WTC11 (cell line): ENCODE data around the gene PABPN1L. TPM values are rescaled to one million over a fixed set of nuclear protein-coding genes. Genes with fewer than 3 reads are reported as not detected.

Experiments
- ATAC-seq: fragments of 200-7000 bp; cut with Tn5 transposase; 2 replicates; pipeline ENCODE4 v1.10.0; 2021; ENCODE audit warnings: mild to moderate bottlenecking, moderate library complexity
- CTCF ChIA-PET: fragments of 300-600 bp; sonication (Branson Sonifier 250); formaldehyde crosslinking; loops from one replicate; lab custom pipeline; 2021; ENCODE audit warnings: antibody characterized with exemption; lab: Charles Lee
- POLR2A ChIA-PET: fragments of 350-600 bp; sonication (Branson Sonifier 250); formaldehyde crosslinking; loops from one replicate; lab custom pipeline; 2021; ENCODE audit warnings: antibody characterized with exemption; lab: Charles Lee
- DNase-seq: peaks from one replicate; pipeline ENCODE4 v3.0.0; 2021; ENCODE audit warnings: low spot score
- H3K27ac Mint-ChIP-seq: 2 replicates; pipeline ENCODE4 v1.8.0; 2021; ENCODE audit warnings: mixed read lengths
- H3K27me3 Mint-ChIP-seq: 2 replicates; pipeline ENCODE4 v1.8.0; 2021; ENCODE audit warnings: low read depth, mild to moderate bottlenecking, moderate library complexity, mixed read lengths
- H3K36me3 Mint-ChIP-seq: 2 replicates; pipeline ENCODE4 v1.8.0; 2021; ENCODE audit warnings: mixed read lengths
- H3K4me1 Mint-ChIP-seq: 2 replicates; pipeline ENCODE4 v1.8.0; 2022; ENCODE audit warnings: mixed read lengths
- H3K4me3 Mint-ChIP-seq: 2 replicates; pipeline ENCODE4 v1.8.0; 2021; ENCODE audit warnings: mild to moderate bottlenecking, moderate library complexity, mixed read lengths
- H3K9me3 Mint-ChIP-seq: 2 replicates; pipeline ENCODE4 v1.8.0; 2021; ENCODE audit warnings: mixed read lengths
- ETV6 ChIP-seq: sonication (generic); formaldehyde crosslinking; IDR thresholded peaks from 2 replicates; pipeline ENCODE4 v1.8.1; 2022; ENCODE audit warnings: mild to moderate bottlenecking, missing genetic modification reagents
- MYBL2 ChIP-seq: sonication (generic); formaldehyde crosslinking; IDR thresholded peaks from 2 replicates; pipeline ENCODE4 v1.8.1; 2023; ENCODE audit warnings: mild to moderate bottlenecking, moderate library complexity, missing genetic modification reagents
- NR3C1 ChIP-seq: sonication (generic); formaldehyde crosslinking; conservative IDR thresholded peaks from 2 replicates; pipeline ENCODE4 v1.8.1; 2023; ENCODE audit warnings: low read depth, mild to moderate bottlenecking, missing genetic modification reagents
- TEAD1 ChIP-seq: sonication (generic); formaldehyde crosslinking; IDR thresholded peaks from 2 replicates; pipeline ENCODE4 v1.8.0; 2022; ENCODE audit warnings: mild to moderate bottlenecking, missing genetic modification reagents
- ZNF219 ChIP-seq: sonication (generic); formaldehyde crosslinking; IDR thresholded peaks from 2 replicates; pipeline ENCODE4 v1.8.0; 2023; ENCODE audit warnings: missing genetic modification reagents, mild to moderate bottlenecking, borderline replicate concordance
- ZNF232 ChIP-seq: sonication (generic); formaldehyde crosslinking; IDR thresholded peaks from 2 replicates; pipeline ENCODE4 v1.8.0; 2022; ENCODE audit warnings: mild to moderate bottlenecking, missing genetic modification reagents
- ZNF671 ChIP-seq: fragments of 250-450 bp; sonication (Bioruptor Pico); IDR thresholded peaks from 2 replicates; pipeline ENCODE4 v1.8.0; 2021; ENCODE audit warnings: mild to moderate bottlenecking
- total RNA-seq: library from RNA; stranded (reverse); gene quantifications from 3 replicates; pipeline ENCODE4 v1.2.3, GENCODE V29; 2021
- TF ChIP-seq, protein P1 (sequence below): sonication (generic); formaldehyde crosslinking; conservative IDR thresholded peaks from 2 replicates; pipeline ENCODE4 v1.8.1; 2022; ENCODE audit warnings: mild to moderate bottlenecking, missing genetic modification reagents
- TF ChIP-seq, protein P2 (sequence below): sonication (generic); formaldehyde crosslinking; IDR thresholded peaks from 2 replicates; pipeline ENCODE4 v1.8.1; 2022; ENCODE audit warnings: mild to moderate bottlenecking, missing genetic modification reagents, moderate library complexity, borderline replicate concordance
- TF ChIP-seq, protein P3 (sequence below): fragments of 200-600 bp; IDR thresholded peaks from 2 replicates; pipeline ENCODE4 v1.8.0; 2022; ENCODE audit warnings: antibody characterized with exemption
- TF ChIP-seq, protein P4 (sequence below): sonication (generic); formaldehyde crosslinking; IDR thresholded peaks from 2 replicates; pipeline ENCODE4 v1.8.0; 2022; ENCODE audit warnings: mild to moderate bottlenecking, missing genetic modification reagents
- TF ChIP-seq, protein P5 (sequence below): fragments of 250-450 bp; sonication (Bioruptor Pico); IDR thresholded peaks from 2 replicates; pipeline ENCODE4 v1.9.0; 2021; ENCODE audit warnings: mild to moderate bottlenecking, borderline replicate concordance
- TF ChIP-seq, protein P6 (sequence below): sonication (generic); formaldehyde crosslinking; IDR thresholded peaks from 2 replicates; pipeline ENCODE4 v1.8.1; 2023; ENCODE audit warnings: mild to moderate bottlenecking, moderate library complexity, missing genetic modification reagents

The PABPN1L gene
- total RNA-seq, 1 experiment from 2014 or later, result not detected

DNA sequence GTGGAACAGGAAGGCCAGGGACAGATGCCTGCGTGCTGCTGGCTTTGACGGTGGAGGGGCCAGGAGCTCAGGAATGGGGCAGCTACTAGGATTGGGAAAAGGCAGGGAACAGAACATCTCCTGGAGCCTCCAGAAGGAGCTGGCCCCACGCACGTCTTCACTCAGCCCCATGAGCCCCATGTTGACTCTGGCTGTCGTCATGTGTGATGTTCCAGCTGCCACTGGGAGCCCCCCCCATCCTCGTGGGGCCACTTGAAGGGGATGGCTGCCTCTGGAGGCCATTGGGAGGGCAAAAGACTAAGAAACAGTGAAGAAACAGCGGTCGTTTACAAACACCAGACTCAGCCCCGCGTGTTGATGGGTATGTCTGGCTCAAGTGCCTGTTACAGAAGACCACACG, 36.2 kb downstream of the PABPN1L start:
- H3K9me3 Mint-ChIP-seq, result no peaks in the 10 kb centered on the region
- POLR2A ChIA-PET, result interaction anchor here (0.6 to 0.7 kb wide), 2 partner anchors 18 to 228 kb away, joined by 3 to 4 read pairs; no protein-coding TSS in a partner anchor
- ATAC-seq, result no peak
- no peaks in the 10 kb centered on the region for H3K27me3 Mint-ChIP-seq
- H3K4me3 Mint-ChIP-seq, result no peak overlapping the region
- no peak for DNase-seq
- H3K27ac Mint-ChIP-seq, result peak overlapping the region; percentile 41
- peaks cover 1% of the 10 kb centered on the region; the same call in 1 of the 2 replicates for H3K36me3 Mint-ChIP-seq
- CTCF ChIA-PET, result interaction anchor here (0.7 to 1.3 kb wide), 3 partner anchors 93 to 337 kb away, joined by 6 read pairs; no protein-coding TSS in a partner anchor
- TF ChIP-seq, protein P1, sequence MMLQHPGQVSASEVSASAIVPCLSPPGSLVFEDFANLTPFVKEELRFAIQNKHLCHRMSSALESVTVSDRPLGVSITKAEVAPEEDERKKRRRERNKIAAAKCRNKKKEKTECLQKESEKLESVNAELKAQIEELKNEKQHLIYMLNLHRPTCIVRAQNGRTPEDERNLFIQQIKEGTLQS (CRISPR knock-in tag), result no peak
- TF ChIP-seq ZNF671 (CRISPR knock-in tag), result no peak
- no peak for TF ChIP-seq TEAD1 (CRISPR knock-in tag)
- TF ChIP-seq, protein P2, sequence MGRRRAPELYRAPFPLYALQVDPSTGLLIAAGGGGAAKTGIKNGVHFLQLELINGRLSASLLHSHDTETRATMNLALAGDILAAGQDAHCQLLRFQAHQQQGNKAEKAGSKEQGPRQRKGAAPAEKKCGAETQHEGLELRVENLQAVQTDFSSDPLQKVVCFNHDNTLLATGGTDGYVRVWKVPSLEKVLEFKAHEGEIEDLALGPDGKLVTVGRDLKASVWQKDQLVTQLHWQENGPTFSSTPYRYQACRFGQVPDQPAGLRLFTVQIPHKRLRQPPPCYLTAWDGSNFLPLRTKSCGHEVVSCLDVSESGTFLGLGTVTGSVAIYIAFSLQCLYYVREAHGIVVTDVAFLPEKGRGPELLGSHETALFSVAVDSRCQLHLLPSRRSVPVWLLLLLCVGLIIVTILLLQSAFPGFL (CRISPR knock-in tag), result no peak
- TF ChIP-seq, protein P3, sequence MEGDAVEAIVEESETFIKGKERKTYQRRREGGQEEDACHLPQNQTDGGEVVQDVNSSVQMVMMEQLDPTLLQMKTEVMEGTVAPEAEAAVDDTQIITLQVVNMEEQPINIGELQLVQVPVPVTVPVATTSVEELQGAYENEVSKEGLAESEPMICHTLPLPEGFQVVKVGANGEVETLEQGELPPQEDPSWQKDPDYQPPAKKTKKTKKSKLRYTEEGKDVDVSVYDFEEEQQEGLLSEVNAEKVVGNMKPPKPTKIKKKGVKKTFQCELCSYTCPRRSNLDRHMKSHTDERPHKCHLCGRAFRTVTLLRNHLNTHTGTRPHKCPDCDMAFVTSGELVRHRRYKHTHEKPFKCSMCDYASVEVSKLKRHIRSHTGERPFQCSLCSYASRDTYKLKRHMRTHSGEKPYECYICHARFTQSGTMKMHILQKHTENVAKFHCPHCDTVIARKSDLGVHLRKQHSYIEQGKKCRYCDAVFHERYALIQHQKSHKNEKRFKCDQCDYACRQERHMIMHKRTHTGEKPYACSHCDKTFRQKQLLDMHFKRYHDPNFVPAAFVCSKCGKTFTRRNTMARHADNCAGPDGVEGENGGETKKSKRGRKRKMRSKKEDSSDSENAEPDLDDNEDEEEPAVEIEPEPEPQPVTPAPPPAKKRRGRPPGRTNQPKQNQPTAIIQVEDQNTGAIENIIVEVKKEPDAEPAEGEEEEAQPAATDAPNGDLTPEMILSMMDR, result no peak
- TF ChIP-seq, protein P4, sequence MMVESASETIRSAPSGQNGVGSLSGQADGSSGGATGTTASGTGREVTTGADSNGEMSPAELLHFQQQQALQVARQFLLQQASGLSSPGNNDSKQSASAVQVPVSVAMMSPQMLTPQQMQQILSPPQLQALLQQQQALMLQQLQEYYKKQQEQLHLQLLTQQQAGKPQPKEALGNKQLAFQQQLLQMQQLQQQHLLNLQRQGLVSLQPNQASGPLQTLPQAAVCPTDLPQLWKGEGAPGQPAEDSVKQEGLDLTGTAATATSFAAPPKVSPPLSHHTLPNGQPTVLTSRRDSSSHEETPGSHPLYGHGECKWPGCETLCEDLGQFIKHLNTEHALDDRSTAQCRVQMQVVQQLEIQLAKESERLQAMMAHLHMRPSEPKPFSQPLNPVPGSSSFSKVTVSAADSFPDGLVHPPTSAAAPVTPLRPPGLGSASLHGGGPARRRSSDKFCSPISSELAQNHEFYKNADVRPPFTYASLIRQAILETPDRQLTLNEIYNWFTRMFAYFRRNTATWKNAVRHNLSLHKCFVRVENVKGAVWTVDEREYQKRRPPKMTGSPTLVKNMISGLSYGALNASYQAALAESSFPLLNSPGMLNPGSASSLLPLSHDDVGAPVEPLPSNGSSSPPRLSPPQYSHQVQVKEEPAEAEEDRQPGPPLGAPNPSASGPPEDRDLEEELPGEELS (CRISPR knock-in tag), result no peak
- TF ChIP-seq ZNF219 (CRISPR knock-in tag), result no peak
- TF ChIP-seq, protein P5, sequence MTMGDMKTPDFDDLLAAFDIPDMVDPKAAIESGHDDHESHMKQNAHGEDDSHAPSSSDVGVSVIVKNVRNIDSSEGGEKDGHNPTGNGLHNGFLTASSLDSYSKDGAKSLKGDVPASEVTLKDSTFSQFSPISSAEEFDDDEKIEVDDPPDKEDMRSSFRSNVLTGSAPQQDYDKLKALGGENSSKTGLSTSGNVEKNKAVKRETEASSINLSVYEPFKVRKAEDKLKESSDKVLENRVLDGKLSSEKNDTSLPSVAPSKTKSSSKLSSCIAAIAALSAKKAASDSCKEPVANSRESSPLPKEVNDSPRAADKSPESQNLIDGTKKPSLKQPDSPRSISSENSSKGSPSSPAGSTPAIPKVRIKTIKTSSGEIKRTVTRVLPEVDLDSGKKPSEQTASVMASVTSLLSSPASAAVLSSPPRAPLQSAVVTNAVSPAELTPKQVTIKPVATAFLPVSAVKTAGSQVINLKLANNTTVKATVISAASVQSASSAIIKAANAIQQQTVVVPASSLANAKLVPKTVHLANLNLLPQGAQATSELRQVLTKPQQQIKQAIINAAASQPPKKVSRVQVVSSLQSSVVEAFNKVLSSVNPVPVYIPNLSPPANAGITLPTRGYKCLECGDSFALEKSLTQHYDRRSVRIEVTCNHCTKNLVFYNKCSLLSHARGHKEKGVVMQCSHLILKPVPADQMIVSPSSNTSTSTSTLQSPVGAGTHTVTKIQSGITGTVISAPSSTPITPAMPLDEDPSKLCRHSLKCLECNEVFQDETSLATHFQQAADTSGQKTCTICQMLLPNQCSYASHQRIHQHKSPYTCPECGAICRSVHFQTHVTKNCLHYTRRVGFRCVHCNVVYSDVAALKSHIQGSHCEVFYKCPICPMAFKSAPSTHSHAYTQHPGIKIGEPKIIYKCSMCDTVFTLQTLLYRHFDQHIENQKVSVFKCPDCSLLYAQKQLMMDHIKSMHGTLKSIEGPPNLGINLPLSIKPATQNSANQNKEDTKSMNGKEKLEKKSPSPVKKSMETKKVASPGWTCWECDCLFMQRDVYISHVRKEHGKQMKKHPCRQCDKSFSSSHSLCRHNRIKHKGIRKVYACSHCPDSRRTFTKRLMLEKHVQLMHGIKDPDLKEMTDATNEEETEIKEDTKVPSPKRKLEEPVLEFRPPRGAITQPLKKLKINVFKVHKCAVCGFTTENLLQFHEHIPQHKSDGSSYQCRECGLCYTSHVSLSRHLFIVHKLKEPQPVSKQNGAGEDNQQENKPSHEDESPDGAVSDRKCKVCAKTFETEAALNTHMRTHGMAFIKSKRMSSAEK (CRISPR knock-in tag), result no peak
- no peak for TF ChIP-seq NR3C1
- TF ChIP-seq, protein P6, sequence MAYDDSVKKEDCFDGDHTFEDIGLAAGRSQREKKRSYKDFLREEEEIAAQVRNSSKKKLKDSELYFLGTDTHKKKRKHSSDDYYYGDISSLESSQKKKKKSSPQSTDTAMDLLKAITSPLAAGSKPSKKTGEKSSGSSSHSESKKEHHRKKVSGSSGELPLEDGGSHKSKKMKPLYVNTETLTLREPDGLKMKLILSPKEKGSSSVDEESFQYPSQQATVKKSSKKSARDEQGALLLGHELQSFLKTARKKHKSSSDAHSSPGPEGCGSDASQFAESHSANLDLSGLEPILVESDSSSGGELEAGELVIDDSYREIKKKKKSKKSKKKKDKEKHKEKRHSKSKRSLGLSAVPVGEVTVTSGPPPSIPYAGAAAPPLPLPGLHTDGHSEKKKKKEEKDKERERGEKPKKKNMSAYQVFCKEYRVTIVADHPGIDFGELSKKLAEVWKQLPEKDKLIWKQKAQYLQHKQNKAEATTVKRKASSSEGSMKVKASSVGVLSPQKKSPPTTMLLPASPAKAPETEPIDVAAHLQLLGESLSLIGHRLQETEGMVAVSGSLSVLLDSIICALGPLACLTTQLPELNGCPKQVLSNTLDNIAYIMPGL, result no peak
- TF ChIP-seq ETV6, result no peak
- no peaks in the 10 kb centered on the region for H3K4me1 Mint-ChIP-seq

DNA sequence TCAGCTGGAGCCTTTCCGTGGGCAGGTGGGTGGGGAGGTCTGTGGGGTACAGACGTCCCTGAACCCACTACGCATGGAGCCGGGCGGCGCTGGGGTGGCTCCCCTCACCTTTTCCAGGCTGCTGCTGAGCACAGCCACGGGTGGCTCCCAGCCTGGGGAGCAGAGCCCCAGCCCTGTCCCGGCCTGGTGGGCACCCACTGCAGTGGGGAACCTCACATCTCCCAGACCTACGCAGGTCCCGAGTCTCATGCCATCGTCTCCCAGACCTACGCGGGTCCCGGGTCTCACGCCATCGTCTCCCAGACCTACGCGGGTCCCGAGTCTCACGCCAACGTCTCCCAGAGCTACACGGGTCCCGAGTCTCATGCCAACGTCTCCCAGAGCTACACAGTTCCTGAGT, 37.7 kb downstream of the PABPN1L start:
- no peak overlapping the region for H3K4me3 Mint-ChIP-seq
- H3K36me3 Mint-ChIP-seq, result no peaks in the 10 kb centered on the region
- ATAC-seq (no peak), DNase-seq (no peak)
- ChIA-PET CTCF (interaction anchor here (1.2 to 1.4 kb wide), 2 partner anchors 29 to 92 kb away, joined by 3 to 8 read pairs; no protein-coding TSS in a partner anchor), POLR2A (no interaction called here)
- no peaks in the 10 kb centered on the region for H3K27me3 Mint-ChIP-seq
- TF ChIP-seq ZNF671 (CRISPR knock-in tag), result no peak
- no peak for TF ChIP-seq ZNF232 (CRISPR knock-in tag)
- TF ChIP-seq MYBL2, result no peak
- H3K9me3 Mint-ChIP-seq, result no peaks in the 10 kb centered on the region
- H3K27ac Mint-ChIP-seq, result no peak overlapping the region
- H3K4me1 Mint-ChIP-seq, result no peaks in the 10 kb centered on the region
